Activated T-cell treated with anti-CD3 and anti-CD28 coated beads for 4 hours (primary cell): ENCODE data around the gene RFLNA.

ENCODE experiments used
- DNase-seq: peaks from one replicate; pipeline ENCODE4 v3.0.0-alpha.2; 2020

RFLNA gene

GRCh38 chr12:124294780-124295341 is at the start of gene RFLNA:
Gene RFLNA, plus strand, starts transcription at chr12:124295093. Its CDS starts 337 bp downstream, at chr12:124295430.
- no peak for DNase-seq

DNA sequence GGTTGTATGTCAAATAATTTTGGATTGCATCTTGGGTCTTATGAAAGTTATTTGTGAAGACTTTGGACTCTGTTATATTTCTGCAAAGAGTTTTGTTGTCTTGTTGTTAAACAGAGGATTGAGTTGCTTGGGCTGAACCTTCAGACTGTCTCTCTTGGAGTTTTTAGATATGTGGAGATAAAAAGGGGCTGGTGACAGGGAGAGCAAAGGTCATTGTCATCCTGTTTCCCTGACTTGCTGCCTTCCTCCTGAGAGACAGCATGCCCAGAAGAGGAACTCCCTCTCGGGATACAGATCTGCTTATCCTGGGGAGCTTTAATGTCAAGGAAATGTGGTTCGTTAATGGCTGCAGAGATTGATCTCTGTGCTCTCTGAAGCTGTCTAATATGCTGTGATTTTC is 47.6 kb upstream of the RFLNA start:
- DNase-seq = no peak

- no peak for DNase-seq
Observed at GRCh38 chr12:124248941-124249825, 45.7 kb upstream of the RFLNA start.

GRCh38 chr12:124251186-124251585 is 43.7 kb upstream of the RFLNA start:
- no peak for DNase-seq

GRCh38 chr12:124252964-124253363 is 41.9 kb upstream of the RFLNA start:
- DNase-seq = no peak

DNA sequence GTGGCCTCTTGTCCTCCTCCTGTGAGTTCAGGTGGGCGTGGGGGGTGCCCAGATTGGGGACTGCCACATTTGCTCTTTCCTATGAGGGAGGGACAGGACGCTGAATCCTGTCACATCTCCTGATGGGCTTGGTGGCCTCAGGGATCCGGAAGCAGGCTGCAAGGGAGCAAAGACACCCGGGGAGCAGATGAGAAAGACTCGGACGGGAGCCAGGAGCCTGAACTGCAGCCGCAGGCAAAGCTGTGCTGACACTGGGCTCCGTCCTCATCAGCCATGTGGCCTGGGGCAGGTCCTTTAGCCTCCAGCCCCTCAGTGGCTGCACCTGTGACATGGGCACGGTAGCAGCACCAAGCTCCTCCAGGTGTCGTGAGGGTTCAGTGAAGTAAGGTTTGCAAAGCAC is 40.8 kb upstream of the RFLNA start:
- DNase-seq = no peak

GRCh38 chr12:124259154-124260066 is 35.5 kb upstream of the RFLNA start:
- no peak for DNase-seq

- DNase-seq = no peak
Observed at GRCh38 chr12:124261885-124262284, 33.0 kb upstream of the RFLNA start.

DNA sequence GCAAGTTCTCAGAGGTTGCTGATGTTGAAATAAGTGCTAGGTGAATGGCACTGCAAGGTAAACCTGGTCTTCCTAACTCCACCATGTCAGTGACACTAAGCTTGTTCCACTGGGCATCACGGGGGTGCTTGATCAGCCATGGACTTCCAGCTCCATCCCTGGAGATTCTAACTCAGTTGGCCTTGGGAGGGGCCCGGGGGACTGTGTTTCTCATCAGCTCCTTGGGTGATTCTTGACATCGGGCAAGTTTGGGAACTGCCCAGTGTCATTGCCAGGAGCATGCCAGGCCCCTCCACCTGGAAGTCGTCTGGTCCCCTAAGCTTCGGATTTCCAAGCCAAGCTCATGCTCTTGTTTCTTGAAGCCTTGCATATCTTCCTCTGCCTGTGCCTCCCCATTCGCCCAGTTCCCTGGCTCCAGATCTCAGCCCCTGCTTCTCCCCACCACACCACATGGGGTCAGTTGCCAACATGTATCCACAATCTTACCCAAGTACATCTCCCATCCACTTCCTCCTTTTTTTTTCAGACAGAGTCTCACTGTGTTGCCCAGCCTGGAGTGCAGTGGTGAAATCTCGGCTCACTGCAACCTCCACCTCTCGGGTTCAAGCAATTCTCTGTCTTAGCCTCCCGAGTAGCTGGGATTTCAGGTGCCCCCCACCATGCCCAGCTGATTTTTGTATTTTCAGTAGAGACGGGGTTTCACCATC is 30.7 kb upstream of the RFLNA start:
- no peak for DNase-seq

DNA sequence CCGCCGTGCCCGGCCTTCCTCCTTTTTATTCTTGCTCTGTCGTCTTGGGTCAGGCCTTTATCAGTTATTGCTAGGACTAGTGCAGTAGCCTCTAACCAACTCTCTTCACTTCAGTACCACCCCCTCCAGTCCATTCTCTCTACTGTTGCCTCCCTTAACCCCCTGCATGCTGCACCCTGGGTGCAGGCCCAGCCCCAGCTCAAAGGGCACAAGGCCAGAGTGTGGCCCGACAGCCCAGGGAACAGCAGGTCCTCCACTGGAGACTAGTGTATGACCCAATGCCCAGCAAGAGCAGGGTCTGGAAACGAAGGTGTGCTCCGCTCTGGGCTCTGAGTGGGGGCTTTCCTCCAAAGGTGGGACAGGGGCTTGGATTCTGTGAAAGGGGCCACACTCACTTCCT is 30.0 kb upstream of the RFLNA start:
- no peak for DNase-seq

DNA sequence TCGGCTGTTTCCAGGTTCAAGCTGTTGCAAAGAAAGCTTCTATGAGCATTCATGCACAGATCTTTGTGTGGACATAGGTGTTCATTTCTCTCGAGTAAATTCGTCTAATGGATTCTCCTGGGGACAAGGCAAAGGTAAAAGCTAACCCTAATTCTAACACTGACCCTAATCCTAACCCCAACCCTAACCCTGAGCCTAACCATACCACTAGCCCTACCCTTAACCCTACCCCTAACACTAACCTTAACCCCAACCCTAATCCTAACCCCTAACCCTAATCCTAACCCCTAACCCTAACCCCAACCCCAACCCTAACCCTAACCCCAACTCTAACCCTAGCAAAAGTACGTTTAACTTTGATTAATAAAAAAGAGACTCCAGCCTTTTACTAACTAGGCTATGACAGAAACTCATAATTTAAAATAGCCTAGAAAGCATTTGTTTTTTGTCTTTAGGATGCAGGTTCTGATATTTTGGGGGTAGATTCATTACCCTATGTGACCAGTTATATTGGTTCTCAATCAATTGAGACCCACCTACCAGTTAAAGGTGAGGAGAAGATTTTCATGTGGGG is 27.6 kb upstream of the RFLNA start:
- no peak for DNase-seq

DNA sequence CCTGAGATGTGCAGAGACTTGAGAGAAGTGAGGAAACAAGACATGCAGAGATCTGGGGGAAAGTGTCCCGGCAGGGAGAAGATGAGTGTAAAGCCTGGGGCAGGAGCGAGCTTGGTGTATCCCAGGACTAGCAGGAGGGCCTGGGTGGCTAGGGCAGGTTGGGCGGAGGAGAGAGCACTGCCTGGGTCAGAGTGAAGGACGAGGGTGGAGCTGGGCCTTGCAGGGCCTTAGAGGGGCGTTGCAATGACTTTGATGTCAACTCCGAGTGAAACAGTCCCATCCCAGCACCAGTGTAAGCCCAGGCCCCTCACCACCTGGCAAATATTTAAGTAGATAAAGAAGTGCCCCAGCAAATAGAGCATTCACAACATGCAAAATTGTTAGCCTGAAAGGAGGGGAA is 24.2 kb upstream of the RFLNA start:
- DNase-seq = no peak

DNA sequence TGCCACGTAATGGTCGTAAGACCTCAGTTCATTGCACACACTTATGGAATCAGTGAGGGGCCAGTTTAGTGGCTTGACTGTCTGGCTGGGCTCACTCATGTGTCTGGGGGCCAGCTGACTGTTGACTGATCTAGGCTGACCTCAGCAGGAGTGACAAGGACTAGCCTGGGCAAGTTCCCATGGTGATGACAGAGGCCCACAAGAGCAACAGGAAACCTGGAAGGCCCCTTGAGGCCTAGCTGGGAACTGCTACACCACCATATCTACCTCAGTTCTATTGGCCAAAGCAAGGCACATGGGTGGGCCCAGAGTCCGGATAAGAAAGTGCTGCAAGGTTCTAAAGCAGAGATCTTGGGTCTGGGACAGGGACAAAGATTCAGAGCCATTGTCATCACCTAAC is 21.3 kb upstream of the RFLNA start:
- no peak for DNase-seq

DNA sequence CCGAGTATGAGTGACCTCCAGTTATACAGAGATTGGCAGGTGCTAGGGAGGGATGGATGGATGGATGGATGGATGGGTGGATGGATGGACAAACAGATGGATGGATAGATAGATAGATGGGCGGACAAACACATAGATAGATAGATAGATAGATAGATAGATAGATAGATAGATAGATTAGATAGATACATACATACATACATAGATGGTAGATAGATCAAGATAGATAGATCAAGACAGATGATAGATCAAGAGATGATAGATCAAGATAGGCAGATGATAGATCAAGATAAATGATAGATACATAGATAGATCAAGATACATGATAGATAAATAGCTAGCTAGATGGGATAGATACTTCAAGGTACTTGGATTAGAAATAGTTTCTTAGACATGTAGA is 18.6 kb upstream of the RFLNA start:
- DNase-seq = no peak

DNA sequence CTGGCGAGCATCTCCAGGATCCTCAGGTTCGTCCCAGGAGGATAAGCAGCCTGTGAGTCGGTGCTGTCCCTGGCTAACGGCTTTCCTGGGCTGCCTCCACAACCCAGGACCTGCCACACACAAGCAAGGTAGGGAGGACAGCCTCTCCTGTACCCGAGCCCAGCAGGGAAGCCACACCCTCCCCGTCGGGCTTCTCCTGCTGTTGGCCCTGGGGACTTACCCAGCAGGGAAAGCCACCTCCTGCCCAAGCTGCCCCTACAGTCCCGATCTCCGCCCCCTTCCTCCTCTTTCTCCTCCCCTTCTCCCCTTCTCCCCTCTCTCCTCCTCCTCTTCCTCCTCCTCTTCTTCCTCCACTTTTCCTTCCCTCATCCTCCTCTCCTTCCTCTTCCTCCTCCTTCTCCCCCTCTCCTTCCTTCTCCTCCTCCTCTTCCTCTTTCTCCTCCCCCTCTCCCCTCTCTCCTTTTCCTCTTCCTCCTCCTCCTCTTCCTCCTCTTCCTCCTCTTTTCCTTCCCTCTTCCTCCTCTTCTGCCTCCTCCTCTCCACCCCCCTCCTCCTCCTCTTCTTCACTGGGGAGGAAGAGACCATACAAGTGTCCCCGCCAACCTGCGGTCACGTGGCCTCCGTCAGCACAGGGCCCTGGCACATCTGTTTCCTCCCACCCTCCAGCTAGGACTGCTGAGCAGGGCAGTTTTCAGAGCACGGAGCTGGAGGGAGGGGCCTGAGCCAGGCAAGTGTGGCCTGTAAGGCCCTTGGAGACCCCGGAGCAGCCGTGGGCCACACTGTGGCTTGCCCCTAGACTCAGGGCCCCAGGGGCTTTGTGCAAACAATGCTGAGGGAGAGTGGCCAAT is 17.3 kb upstream of the RFLNA start:
- DNase-seq = no peak

GRCh38 chr12:124278389-124279101 is 16.3 kb upstream of the RFLNA start:
- no peak for DNase-seq

DNA sequence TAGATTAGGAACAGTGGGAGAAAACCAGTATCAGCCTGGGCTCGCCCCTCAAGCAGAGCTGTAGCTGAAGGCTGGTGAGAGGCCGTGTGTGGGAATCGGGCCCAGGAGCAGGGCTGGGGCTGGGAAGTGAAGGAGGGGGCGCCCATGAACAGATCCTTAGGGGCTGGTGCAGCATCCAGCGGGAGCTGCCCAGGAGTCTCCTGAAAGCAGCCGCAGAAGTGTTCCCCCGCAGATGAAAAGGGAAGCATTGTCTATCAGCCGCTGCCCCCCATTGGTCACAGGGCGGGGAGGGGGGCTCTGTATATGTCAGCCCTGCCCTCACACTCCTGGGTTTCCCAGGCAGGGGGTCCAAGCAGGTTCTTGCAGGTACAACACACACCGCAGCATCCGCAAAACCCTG is 15.6 kb upstream of the RFLNA start:
- DNase-seq = no peak

DNA sequence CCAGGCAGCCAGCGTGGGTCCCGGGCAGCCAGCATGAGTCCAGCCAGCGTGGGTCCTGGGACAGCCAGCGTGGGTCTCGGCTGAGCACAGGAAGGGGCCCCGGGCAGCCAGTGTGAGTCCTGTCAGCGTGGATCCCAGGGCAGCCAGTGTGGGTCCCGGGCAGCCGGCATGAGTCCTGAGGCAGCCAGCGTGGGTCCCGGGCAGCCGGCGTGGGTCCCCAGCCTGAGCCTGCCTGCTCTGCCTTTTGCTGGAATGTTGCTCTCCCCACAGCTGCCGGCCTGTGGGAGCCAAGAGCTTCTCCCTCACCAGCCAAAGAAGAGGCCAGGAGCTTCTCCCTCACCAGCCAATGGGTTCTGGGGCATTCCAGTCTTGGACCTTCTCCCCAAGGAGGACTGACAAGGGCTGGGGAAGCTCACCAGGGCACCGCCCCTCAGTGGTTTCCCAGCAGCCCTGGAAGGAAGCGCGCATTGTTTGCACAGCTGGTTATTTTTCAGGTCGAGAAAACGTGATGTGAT is 15.0 kb upstream of the RFLNA start:
- DNase-seq = no peak

GRCh38 chr12:124281309-124281708 is 13.6 kb upstream of the RFLNA start:
- DNase-seq = no peak

DNA sequence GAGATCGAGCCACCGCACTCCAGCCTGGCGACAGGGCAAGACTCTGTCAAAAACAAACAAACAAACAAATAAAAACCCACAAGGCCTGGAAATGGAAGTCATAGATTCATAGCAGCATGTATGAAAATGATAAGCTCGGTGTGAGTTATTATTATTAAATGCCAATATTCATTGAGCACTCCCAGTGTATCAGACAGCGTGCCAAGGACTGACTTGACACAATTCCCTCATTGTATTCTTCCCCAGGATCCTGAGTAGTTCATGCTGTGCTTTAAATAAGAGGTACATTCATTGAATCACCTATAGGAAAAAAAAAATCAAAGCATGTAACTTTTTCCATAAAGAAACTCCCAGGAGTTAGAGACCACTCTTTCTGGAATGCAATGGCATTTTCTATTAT is 12.6 kb upstream of the RFLNA start:
- no peak for DNase-seq

GRCh38 chr12:124283326-124283725 is 11.6 kb upstream of the RFLNA start:
- no peak for DNase-seq
